ENCODE data around the gene HEXIM2. TPM values are rescaled to one million over a fixed set of nuclear protein-coding genes. Genes with fewer than 3 reads are reported as not detected.
A peak's percentile ranks its signal among the peaks of the same experiment; 100 is the strongest.

The HEXIM2 gene
- total and polyA plus RNA-seq, 2 of the 13 experiments (the other 11 are each of a cell fraction or from before 2014, with no cell fraction given): 27.1 to 32.4 TPM

- TF ChIP-seq DDIT3 (CRISPR knock-in tag; IDR thresholded peaks at IDR 0.05) (no peak), ZNF562 (CRISPR knock-in tag; IDR thresholded peaks at IDR 0.05; ENCODE audit: borderline replicate concordance) (no peak), ZHX2 (IDR thresholded peaks at IDR 0.05; ENCODE audit: low read depth) (peak; percentile 48; the same call in 1 of the 2 replicates), ZHX2 (CRISPR knock-in tag; IDR thresholded peaks at IDR 0.05; ENCODE audit: borderline replicate concordance) (no peak), TMF1 (CRISPR knock-in tag; IDR thresholded peaks at IDR 0.05; ENCODE audit: low read depth) (0 out of 2 replicates have a peak, but pooled peaks have one; percentile 71), THRA (CRISPR knock-in tag; IDR thresholded peaks at IDR 0.05; ENCODE audit: borderline replicate concordance) (peak; percentile 73; the same call in 1 of the 2 replicates), MAFK (conservative IDR thresholded peaks at IDR 0.05 in 1 of 2, IDR thresholded peaks at IDR 0.05 in 1 of 2; ENCODE audit: low read length in 2 of 2) (no peak), FUBP1 (CRISPR knock-in tag; IDR thresholded peaks at IDR 0.05; ENCODE audit: borderline replicate concordance) (peak; percentile 14; the same call in 1 of the 2 replicates), YEATS2 (CRISPR knock-in tag; IDR thresholded peaks at IDR 0.05; ENCODE audit: borderline replicate concordance) (no peak), ATF6 (CRISPR knock-in tag; conservative IDR thresholded peaks at IDR 0.05) (no peak), ZNF235 (CRISPR knock-in tag; IDR thresholded peaks at IDR 0.05; ENCODE audit: borderline replicate concordance) (no peak), ZUFSP (CRISPR knock-in tag; IDR thresholded peaks at IDR 0.05; ENCODE audit: borderline replicate concordance) (no peak), ZNF7 (CRISPR knock-in tag; IDR thresholded peaks at IDR 0.05) (no peak)
Measured at GRCh38 chr17:45171338-45172231, 9.9 kb downstream of the HEXIM2 start (continued).
